Body of pancreas (tissue), 4 donors: ENCODE results near the gene MUC5B.

Experiments used
- POLR2A ChIP-seq, 3 donors: fragments of 450-650 bp; IDR thresholded peaks; one replicate each; pipeline ENCODE4 v1.6.1; 2016; ENCODE audit warnings: antibody characterized with exemption in 3 of 3, mild to moderate bottlenecking in 2 of 3
- TF ChIP-seq, protein P1 (sequence below), 7 experiments: fragments of 450-650 bp in 4 of 7; fragments of 200-600 bp in 3 of 7; sonication (generic) in 3 of 7; IDR thresholded peaks; one replicate each; pipeline ENCODE4 v1.5.1; 2016 to 2019; ENCODE audit warnings: antibody characterized with exemption in 7 of 7

DNA sequence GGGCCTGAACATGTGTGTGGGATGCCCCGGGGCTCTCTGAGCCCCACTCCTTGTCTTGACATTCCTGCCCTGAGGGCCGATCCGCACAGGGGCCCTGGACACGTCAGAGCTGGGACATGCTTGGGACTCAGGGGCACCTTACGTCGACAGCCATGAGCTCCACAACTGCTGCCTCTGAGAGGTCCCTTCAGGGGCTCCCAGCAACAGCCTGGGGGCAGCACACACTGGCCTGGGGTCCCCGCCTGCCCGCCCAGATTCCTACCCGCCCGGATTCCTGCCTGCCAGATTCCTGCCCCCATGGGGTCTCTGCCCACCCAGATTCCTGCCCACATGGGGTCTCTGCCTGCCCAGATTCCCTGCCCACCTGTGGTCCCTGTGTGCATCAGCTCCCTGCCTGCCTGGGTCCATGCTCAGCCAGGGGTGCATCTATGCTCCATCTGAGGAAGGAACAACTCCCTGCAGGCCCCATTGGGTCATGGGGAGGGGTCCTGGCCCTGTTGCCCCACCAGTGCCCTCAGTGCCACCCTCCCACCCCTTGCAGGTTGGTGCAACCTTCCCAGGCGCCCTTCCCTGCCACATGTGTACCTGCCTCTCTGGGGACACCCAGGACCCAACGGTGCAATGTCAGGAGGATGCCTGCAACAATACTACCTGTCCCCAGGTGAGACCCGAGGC, 35.7 kb downstream of the MUC5B start:
- TF ChIP-seq, protein P1, sequence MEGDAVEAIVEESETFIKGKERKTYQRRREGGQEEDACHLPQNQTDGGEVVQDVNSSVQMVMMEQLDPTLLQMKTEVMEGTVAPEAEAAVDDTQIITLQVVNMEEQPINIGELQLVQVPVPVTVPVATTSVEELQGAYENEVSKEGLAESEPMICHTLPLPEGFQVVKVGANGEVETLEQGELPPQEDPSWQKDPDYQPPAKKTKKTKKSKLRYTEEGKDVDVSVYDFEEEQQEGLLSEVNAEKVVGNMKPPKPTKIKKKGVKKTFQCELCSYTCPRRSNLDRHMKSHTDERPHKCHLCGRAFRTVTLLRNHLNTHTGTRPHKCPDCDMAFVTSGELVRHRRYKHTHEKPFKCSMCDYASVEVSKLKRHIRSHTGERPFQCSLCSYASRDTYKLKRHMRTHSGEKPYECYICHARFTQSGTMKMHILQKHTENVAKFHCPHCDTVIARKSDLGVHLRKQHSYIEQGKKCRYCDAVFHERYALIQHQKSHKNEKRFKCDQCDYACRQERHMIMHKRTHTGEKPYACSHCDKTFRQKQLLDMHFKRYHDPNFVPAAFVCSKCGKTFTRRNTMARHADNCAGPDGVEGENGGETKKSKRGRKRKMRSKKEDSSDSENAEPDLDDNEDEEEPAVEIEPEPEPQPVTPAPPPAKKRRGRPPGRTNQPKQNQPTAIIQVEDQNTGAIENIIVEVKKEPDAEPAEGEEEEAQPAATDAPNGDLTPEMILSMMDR (IDR thresholded peaks at IDR 0.05), result no peak
- TF ChIP-seq POLR2A (IDR thresholded peaks at IDR 0.05), result no peak
